ENCODE results near the gene BMF. TPM values are rescaled to one million over a fixed set of nuclear protein-coding genes. Genes with fewer than 3 reads are reported as not detected.

Gene BMF
- total RNA-seq, 2 experiments from 2014 or later: 2.2 to 4.0 TPM

DNA sequence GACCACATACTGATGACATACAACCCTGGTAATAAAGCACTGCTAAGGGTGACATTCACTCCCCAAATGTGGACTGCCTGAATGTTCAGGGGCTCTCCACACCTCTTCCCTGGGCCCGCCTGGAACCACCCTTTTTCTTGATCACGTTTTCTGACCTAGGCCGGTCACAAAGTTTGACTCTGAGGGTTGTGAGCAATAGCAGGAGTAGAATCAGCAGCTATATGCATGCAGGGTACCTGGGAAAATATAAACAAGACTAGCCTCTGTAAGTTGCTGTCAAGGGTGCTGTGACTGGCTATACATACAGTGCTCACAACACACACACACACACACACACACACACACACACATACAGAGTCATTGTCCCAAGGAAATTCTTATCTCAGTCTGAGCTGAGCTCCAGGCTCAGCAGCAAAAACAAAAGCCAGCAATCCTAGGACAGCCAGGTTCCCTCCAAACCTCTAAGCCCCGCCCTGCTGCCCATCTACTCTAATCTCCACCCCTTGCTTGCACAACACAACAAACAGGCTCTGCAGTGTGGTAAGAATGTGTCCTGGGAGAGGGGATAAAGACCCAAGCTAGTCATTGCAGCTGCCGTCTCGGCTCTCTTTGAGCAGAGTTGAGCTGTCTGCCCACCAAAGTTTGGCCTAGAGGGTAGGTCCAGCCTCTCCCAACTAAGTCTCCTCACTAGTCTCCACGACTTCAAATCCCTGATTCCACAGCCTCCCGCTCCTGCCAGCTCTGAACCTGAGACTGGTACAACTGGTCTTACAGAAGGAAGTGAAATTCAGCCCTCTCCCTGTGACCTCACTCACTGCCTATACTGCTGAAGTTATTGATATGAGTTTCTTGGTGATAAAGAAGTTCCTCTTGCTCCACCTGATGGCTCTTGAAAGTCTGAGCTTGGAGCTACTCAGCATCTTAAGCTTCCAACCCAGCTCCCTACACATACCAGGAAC lies 2.2 kb downstream of the BMF start:
- peaks cover 5% of the 10 kb centered on the region for H3K27me3 Mint-ChIP-seq (ENCODE audit: low read depth)
- H3K27ac Mint-ChIP-seq: peak overlapping the region; percentile 68
- POLR2A ChIA-PET: interaction anchor here (0.6 to 3.9 kb wide), 11 partner anchors 8 to 218 kb away, joined by 3 to 32 read pairs (median 5); partner anchors contain the start of gene BUB1B
- no peaks in the 10 kb centered on the region for H3K9me3 Mint-ChIP-seq (ENCODE audit: insufficient read depth)
- ATAC-seq (no peak), DNase-seq (no peak)
- no peaks in the 10 kb centered on the region for H3K36me3 Mint-ChIP-seq (ENCODE audit: low read depth)
- H3K4me3 Mint-ChIP-seq: no peak overlapping the region
- CTCF ChIA-PET: interaction anchor here (0.8 to 27.7 kb wide), 17 partner anchors 3 to 202 kb away, joined by 3 to 387 read pairs (median 9); partner anchors contain the start of genes BMF, BUB1B, PLCB2 and SRP14
- H3K4me1 Mint-ChIP-seq (ENCODE audit: low read depth): peaks cover 70% of the 10 kb centered on the region

GRCh38 chr15:40105517-40106202 lies 3.0 kb downstream of the BMF start:
- ChIA-PET POLR2A (interaction anchor here (0.6 to 3.9 kb wide), 7 partner anchors 8 to 218 kb away, joined by 3 to 24 read pairs (median 4); partner anchors contain the start of gene BUB1B), CTCF (interaction anchor here (0.5 to 27.7 kb wide), 27 partner anchors 4 to 419 kb away, joined by 3 to 387 read pairs (median 10); partner anchors contain the start of genes BMF, BUB1B and SRP14)
- Mint-ChIP-seq H3K27ac (peak overlapping the region; percentile 46), H3K4me1 (ENCODE audit: low read depth) (peaks cover 77% of the 10 kb centered on the region), H3K36me3 (ENCODE audit: low read depth) (peaks cover 3% of the 10 kb centered on the region), H3K27me3 (ENCODE audit: low read depth) (peaks cover 2% of the 10 kb centered on the region), H3K4me3 (no peak overlapping the region), H3K9me3 (ENCODE audit: insufficient read depth) (no peaks in the 10 kb centered on the region)
- DNase-seq (no peak), ATAC-seq (no peak)

- Mint-ChIP-seq H3K27ac (peak overlapping the region; percentile 65), H3K9me3 (ENCODE audit: insufficient read depth) (no peaks in the 10 kb centered on the region), H3K27me3 (ENCODE audit: low read depth) (no peaks in the 10 kb centered on the region), H3K36me3 (ENCODE audit: low read depth) (peaks cover 3% of the 10 kb centered on the region), H3K4me3 (no peak overlapping the region), H3K4me1 (ENCODE audit: low read depth) (peaks cover 84% of the 10 kb centered on the region)
- peak; percentile 82 for DNase-seq
- POLR2A ChIA-PET: interaction anchor here (0.8 to 1.2 kb wide), 3 partner anchors 11 to 57 kb away, joined by 4 to 5 read pairs (median 5); no protein-coding TSS in a partner anchor
- CTCF ChIA-PET: interaction anchor here (0.5 to 27.7 kb wide), 31 partner anchors 5 to 418 kb away, joined by 3 to 387 read pairs (median 5); partner anchors contain the start of genes BMF, BUB1B, PLCB2 and SRP14
- peak; percentile 53 for ATAC-seq
Observed at GRCh38 chr15:40104865-40105516, 3.7 kb downstream of the BMF start.

GRCh38 chr15:40104296-40104864 lies 4.3 kb downstream of the BMF start:
- Mint-ChIP-seq H3K36me3 (ENCODE audit: low read depth) (peaks cover 3% of the 10 kb centered on the region), H3K4me1 (ENCODE audit: low read depth) (peaks cover 87% of the 10 kb centered on the region), H3K27me3 (ENCODE audit: low read depth) (no peaks in the 10 kb centered on the region), H3K9me3 (ENCODE audit: insufficient read depth) (no peaks in the 10 kb centered on the region), H3K27ac (no peak overlapping the region), H3K4me3 (peak overlapping the region; percentile 27)
- ChIA-PET CTCF (interaction anchor here (0.6 to 27.7 kb wide), 30 partner anchors 6 to 418 kb away, joined by 3 to 387 read pairs (median 5); partner anchors contain the start of genes BMF, BUB1B, PLCB2 and SRP14), POLR2A (interaction anchor here (0.8 to 1.2 kb wide), 3 partner anchors 11 to 56 kb away, joined by 4 to 5 read pairs (median 5); no protein-coding TSS in a partner anchor)
- DNase-seq: no peak
- no peak for ATAC-seq

DNA sequence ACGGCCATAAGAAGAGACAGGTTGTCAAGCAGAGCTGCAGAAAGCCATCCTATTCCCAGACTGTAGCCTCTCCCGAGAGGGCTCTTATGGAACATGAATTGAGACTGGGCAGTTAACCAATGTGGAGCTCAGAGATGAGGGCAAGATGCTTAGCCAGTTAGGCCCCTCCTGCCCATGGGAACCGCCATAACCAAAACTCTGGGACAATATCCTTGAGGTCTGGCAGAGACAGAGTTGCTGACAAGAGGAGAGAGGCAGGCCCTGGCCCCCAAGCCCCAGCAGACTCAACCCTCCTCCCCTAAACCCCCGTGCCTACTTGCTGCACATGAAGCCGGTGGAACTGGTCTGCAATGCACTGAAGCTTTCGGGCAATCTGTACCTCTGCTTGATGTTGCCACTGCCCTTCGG lies 4.8 kb downstream of the BMF start:
- POLR2A ChIA-PET: interaction anchor here (0.8 to 0.9 kb wide), 2 partner anchors 12 to 30 kb away, joined by 5 read pairs; no protein-coding TSS in a partner anchor
- DNase-seq (no peak), ATAC-seq (no peak)

GRCh38 chr15:40102897-40103858 lies 5.5 kb downstream of the BMF start:
- Mint-ChIP-seq H3K9me3 (ENCODE audit: insufficient read depth) (no peaks in the 10 kb centered on the region), H3K27ac (peak overlapping the region; percentile 57), H3K36me3 (ENCODE audit: low read depth) (peaks cover 3% of the 10 kb centered on the region), H3K27me3 (ENCODE audit: low read depth) (no peaks in the 10 kb centered on the region), H3K4me1 (ENCODE audit: low read depth) (peaks cover 91% of the 10 kb centered on the region), H3K4me3 (no peak overlapping the region)
- no peak for ATAC-seq
- ChIA-PET CTCF (interaction anchor here (0.6 to 27.7 kb wide), 11 partner anchors 7 to 66 kb away, joined by 3 to 387 read pairs (median 13); partner anchors contain the start of genes BMF, BUB1B and SRP14), POLR2A (no interaction called here)
- DNase-seq: no peak

More for the DNA sequence above, 4.8 kb downstream of the BMF start:
- Mint-ChIP-seq H3K4me1 (ENCODE audit: low read depth) (peaks cover 87% of the 10 kb centered on the region), H3K9me3 (ENCODE audit: insufficient read depth) (no peaks in the 10 kb centered on the region), H3K36me3 (ENCODE audit: low read depth) (peaks cover 3% of the 10 kb centered on the region), H3K4me3 (no peak overlapping the region), H3K27me3 (ENCODE audit: low read depth) (no peaks in the 10 kb centered on the region), H3K27ac (no peak overlapping the region)
- CTCF ChIA-PET: interaction anchor here (0.6 to 27.7 kb wide), 27 partner anchors 6 to 329 kb away, joined by 3 to 387 read pairs (median 7); partner anchors contain the start of genes BMF, BUB1B, PLCB2 and SRP14

DNA sequence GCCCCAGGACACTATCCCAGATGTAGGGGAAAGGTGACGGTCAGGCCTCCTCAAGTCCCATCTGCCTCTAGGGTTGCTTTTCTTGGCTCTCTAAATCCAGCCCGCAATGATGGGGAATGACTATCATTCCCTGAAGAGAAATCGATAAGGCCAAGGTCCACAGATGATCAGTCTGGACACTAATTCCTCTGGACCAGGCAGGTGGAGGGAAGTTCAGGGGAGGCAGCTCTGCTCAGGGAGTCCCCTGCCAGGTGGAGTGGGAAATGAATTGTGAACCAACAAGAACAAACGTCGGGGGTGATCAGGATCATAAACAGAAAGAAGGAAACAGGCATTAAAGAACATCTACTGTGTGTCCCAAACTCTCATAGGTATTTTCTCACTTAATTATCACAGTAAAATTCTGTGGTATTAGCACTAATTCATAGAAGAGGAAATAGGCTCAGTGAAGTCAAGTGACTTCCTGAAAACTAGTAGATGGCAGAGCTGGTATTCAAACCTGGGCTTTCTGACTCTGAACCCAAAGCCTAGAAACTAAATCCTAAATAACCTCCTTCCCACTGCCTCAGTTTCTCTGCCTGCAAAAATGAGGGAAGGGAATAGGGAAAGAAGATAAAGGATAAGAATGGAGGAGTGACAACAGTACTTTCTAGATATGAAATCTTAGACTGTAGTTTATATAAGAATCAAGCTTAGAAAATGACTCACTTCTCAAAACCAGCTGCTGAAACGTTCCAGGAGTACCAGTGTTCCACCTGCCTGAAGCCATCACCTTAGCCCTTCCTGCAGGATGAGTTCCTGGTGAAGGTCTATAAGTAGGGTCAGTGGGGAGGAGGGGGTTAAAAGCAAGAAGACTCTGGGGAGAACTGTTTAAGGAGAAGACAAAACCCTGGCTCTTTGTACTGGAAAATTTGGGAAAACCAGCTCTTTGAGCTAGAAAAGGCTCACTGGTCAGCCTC lies 7.5 kb downstream of the BMF start:
- Mint-ChIP-seq H3K27me3 (ENCODE audit: low read depth) (no peaks in the 10 kb centered on the region), H3K4me1 (ENCODE audit: low read depth) (peaks cover 91% of the 10 kb centered on the region), H3K36me3 (ENCODE audit: low read depth) (peaks cover 3% of the 10 kb centered on the region), H3K9me3 (ENCODE audit: insufficient read depth) (no peaks in the 10 kb centered on the region), H3K27ac (peak overlapping the region; percentile 73), H3K4me3 (peak overlapping the region; percentile 32)
- CTCF ChIA-PET: interaction anchor here (1.0 to 27.7 kb wide), 6 partner anchors 7 to 178 kb away, joined by 3 to 387 read pairs (median 190); partner anchors contain the start of gene BMF
- ATAC-seq (no peak), DNase-seq (no peak)
- POLR2A ChIA-PET: interaction anchor here (0.6 to 5.7 kb wide), 2 partner anchors 7 to 63 kb away, joined by 3 to 32 read pairs; partner anchors contain the start of gene BMF

DNA sequence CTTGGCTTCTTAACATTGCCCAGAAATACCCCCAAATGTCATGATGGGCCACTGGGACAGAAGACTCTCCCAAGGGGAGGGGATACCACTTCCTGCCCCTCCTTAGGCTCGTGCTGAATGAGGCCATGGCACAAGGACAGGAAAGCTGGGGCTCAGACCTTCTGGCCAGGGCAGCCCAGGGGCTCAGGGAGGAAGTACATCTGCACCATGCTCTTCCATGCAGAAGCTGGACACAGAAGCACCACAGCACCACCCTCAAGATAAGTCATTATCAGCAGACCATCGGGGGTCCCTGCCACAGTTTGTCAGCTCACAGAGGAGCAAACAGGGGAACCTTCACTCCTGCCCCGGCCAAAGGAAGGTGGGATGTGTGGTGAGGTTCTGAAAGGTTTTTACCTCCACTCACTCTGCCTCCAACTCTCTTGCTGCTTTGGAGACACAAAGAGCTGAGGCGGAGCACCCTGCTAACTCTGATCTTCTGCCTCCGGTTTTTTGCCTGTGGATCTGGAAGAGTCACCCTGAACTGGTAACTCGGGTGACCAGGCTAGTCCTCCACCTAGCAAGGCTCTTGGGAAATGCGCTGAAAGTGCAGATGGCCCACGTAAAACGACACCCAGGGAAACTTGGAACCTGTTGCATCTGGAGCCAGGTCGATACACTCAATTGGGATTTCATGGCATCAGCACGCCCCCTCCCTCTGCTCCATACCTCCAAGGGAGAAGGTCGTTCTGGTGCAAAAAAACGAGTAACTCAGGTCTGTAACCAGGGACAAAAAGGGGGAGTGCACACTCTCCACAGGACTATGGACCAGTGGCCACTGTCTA lies 8.3 kb downstream of the BMF start:
- ChIA-PET POLR2A (interaction anchor here (0.6 to 5.7 kb wide), 4 partner anchors 8 to 62 kb away, joined by 3 to 32 read pairs (median 8); partner anchors contain the start of genes BMF and BUB1B), CTCF (interaction anchor here (1.0 to 27.7 kb wide), 5 partner anchors 10 to 179 kb away, joined by 3 to 387 read pairs (median 9); partner anchors contain the start of gene BMF)
- Mint-ChIP-seq H3K27ac (peak overlapping the region; percentile 73), H3K4me1 (ENCODE audit: low read depth) (peaks cover 91% of the 10 kb centered on the region), H3K27me3 (ENCODE audit: low read depth) (no peaks in the 10 kb centered on the region), H3K36me3 (ENCODE audit: low read depth) (peaks cover 3% of the 10 kb centered on the region), H3K9me3 (ENCODE audit: insufficient read depth) (no peaks in the 10 kb centered on the region), H3K4me3 (no peak overlapping the region)
- ATAC-seq: no peak
- DNase-seq: no peak

All from activated CD8-positive, alpha-beta T cell treated with anti-CD3 and anti-CD28 coated beads, Interleukin-2, amount 10 ng/mL, durations not matched to agents 7 days and 5 days (primary cell).